Fibroblast of skin of scalp (primary cell): ENCODE measurements around the gene TICAM2.

Experiments used
- DNase-seq: peaks from one replicate; pipeline ENCODE4 v3.0.0-alpha.2; 2013

TICAM2 gene

GRCh38 chr5:115565233-115565632, 37.0 kb downstream of the TICAM2 start:
- DNase-seq: peak; percentile 26

GRCh38 chr5:115561176-115561575, 41.1 kb downstream of the TICAM2 start:
- DNase-seq: no peak

- peak; percentile 91 for DNase-seq
These were observed 42.8 kb downstream of the TICAM2 start for GRCh38 chr5:115559524-115559923.

GRCh38 chr5:115558388-115558956, 43.8 kb downstream of the TICAM2 start:
- DNase-seq: no peak

- DNase-seq: peak; percentile 15
These were observed 44.5 kb downstream of the TICAM2 start for GRCh38 chr5:115557667-115558387.

GRCh38 chr5:115556276-115556675, 46.0 kb downstream of the TICAM2 start:
- DNase-seq: no peak

- DNase-seq: no peak
These were observed 47.1 kb downstream of the TICAM2 start for GRCh38 chr5:115555084-115555633.

GRCh38 chr5:115553082-115553481, 49.2 kb downstream of the TICAM2 start:
- no peak for DNase-seq

- DNase-seq: peak; percentile 43
These were observed 50.9 kb downstream of the TICAM2 start for GRCh38 chr5:115551415-115551814.

GRCh38 chr5:115549154-115549553, 53.1 kb downstream of the TICAM2 start:
- peak; percentile 45 for DNase-seq

GRCh38 chr5:115548683-115549082, 53.6 kb downstream of the TICAM2 start:
- DNase-seq: no peak

- DNase-seq: no peak
These were observed 56.9 kb downstream of the TICAM2 start for GRCh38 chr5:115545351-115545882.

GRCh38 chr5:115544436-115545350, 57.6 kb downstream of the TICAM2 start, which contains the start of gene FEM1C:
TSS of gene FEM1C (minus strand) at chr5:115544775. CDS start at chr5:115543493, 1,282 bp downstream.
- DNase-seq: peak; percentile 99

- DNase-seq: no peak
These were observed 58.2 kb downstream of the TICAM2 start for GRCh38 chr5:115544043-115544435.

- DNase-seq: peak; percentile 55
These were observed 58.8 kb downstream of the TICAM2 start for GRCh38 chr5:115543365-115544042.

- no peak for DNase-seq
These were observed 59.5 kb downstream of the TICAM2 start for GRCh38 chr5:115542651-115543364.

GRCh38 chr5:115542086-115542485, 60.2 kb downstream of the TICAM2 start:
- DNase-seq: no peak

- no peak for DNase-seq
These were observed 60.7 kb downstream of the TICAM2 start for GRCh38 chr5:115541611-115542010.

- no peak for DNase-seq
These were observed 66.7 kb downstream of the TICAM2 start for GRCh38 chr5:115535479-115536035.

- DNase-seq: no peak
These were observed 69.8 kb downstream of the TICAM2 start for GRCh38 chr5:115532517-115532916.

- DNase-seq: no peak
These were observed 70.4 kb downstream of the TICAM2 start for GRCh38 chr5:115531787-115532367.
